Activated CD4-positive, alpha-beta memory T cell treated with anti-CD3 and anti-CD28 coated beads for 36 hours (primary cell): Measurements from ENCODE around the gene RNPEPL1. TPM values are rescaled to one million over a fixed set of nuclear protein-coding genes. Genes with fewer than 3 reads are reported as not detected.
A peak's percentile ranks its signal among the peaks of the same experiment; 100 is the strongest.

Experiments used
- CTCF ChIA-PET: fragments of 350-600 bp; sonication (Branson Sonifier 250); formaldehyde crosslinking; loops from one replicate; lab custom pipeline; 2021; ENCODE audit warnings: antibody characterized with exemption, inconsistent platforms; lab: Charles Lee
- POLR2A ChIA-PET: fragments of 350-600 bp; sonication (Branson Sonifier 250); formaldehyde crosslinking; loops from one replicate; lab custom pipeline; 2021; ENCODE audit warnings: antibody characterized with exemption; lab: Charles Lee
- DNase-seq: peaks from one replicate; pipeline ENCODE4 v3.0.0-alpha.2; 2020
- H3K27ac Mint-ChIP-seq: one replicate; pipeline ENCODE4 v1.8.0; 2021; ENCODE audit warnings: mixed read lengths
- H3K27me3 Mint-ChIP-seq: one replicate; pipeline ENCODE4 v1.8.0; 2021; ENCODE audit warnings: mixed read lengths
- H3K36me3 Mint-ChIP-seq: one replicate; pipeline ENCODE4 v1.8.0; 2021; ENCODE audit warnings: mixed read lengths
- H3K4me1 Mint-ChIP-seq: one replicate; pipeline ENCODE4 v1.8.0; 2021; ENCODE audit warnings: low read depth, mixed read lengths
- H3K4me3 Mint-ChIP-seq: one replicate; pipeline ENCODE4 v1.8.0; 2021; ENCODE audit warnings: mild to moderate bottlenecking, mixed read lengths
- H3K9me3 Mint-ChIP-seq: one replicate; pipeline ENCODE4 v1.8.0; 2021; ENCODE audit warnings: mixed read lengths
- intact Hi-C: fragments of 100-400 bp; cut with micrococcal nuclease; formaldehyde crosslinking; loops from one replicate; pipeline ENCODE4 v1.15.1; 2023
- total RNA-seq, 2 experiments: library from RNA; stranded (reverse); gene quantifications; one replicate each; pipeline ENCODE4 v1.2.3, GENCODE V29; 2021

The RNPEPL1 gene
- total RNA-seq, 2 experiments from 2014 or later: 55.2 to 56.0 TPM

DNA sequence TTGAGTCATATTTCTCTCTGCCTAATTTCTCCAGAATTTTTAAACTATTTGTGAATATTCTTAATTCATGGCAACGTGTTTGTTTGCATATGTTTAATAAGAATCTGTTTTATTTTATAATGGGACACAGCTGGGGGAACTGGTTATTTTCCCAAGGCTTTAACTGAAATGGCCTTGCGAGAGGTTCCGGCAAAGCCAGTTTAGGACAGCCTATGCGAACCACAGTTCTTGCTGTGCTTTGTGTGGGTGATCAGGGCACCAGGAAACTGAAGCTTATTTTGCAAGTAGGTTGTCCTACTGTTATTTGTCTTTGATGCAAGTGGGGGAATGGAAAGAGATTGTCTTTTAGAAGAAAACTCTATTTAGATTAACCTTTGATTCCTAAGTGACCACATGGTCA is 17.0 kb upstream of the RNPEPL1 start:
- intact Hi-C loops: no loop called here
- DNase-seq: no peak
- ChIA-PET CTCF (interaction anchor here (1.3 to 1.5 kb wide), 2 partner anchors 14 to 37 kb away, joined by 5 to 7 read pairs; no protein-coding TSS in a partner anchor), POLR2A (no interaction called here)
- peaks cover 32% of the 10 kb centered on the region for H3K36me3 Mint-ChIP-seq
- no peak overlapping the region for H3K27ac Mint-ChIP-seq
- no peak overlapping the region for H3K4me3 Mint-ChIP-seq
- H3K9me3 Mint-ChIP-seq: peaks cover 12% of the 10 kb centered on the region
- H3K27me3 Mint-ChIP-seq: no peaks in the 10 kb centered on the region
- H3K4me1 Mint-ChIP-seq: peaks cover under 1% of the 10 kb centered on the region

DNA sequence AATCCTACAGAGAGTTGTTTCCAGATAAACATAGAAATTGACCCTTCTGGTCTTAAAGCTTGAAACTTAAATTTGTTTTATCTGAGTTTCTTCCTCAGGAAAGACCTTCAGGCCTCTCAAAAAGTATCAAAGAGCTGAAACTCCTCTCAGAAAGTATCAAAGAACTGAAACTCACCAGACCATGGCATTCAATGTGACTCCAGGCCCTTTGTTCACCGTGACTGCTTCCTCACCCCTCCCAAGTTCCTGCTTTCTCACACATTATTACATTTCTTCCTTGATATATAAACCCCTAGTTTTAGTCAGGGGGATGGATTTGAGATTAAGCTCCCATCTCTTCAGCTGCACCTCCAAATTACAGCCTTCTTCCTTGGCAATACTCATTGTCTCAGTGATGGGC is 16.5 kb upstream of the RNPEPL1 start:
- H3K9me3 Mint-ChIP-seq: peaks cover 12% of the 10 kb centered on the region
- peaks cover 32% of the 10 kb centered on the region for H3K36me3 Mint-ChIP-seq
- H3K27ac Mint-ChIP-seq: no peak overlapping the region
- no peaks in the 10 kb centered on the region for H3K27me3 Mint-ChIP-seq
- peaks cover 6% of the 10 kb centered on the region for H3K4me1 Mint-ChIP-seq
- no peak for DNase-seq
- ChIA-PET POLR2A (no interaction called here), CTCF (interaction anchor here (1.3 to 1.5 kb wide), 2 partner anchors 13 to 38 kb away, joined by 5 to 7 read pairs; no protein-coding TSS in a partner anchor)
- no peak overlapping the region for H3K4me3 Mint-ChIP-seq
- intact Hi-C loops: no loop called here

- DNase-seq: no peak
- POLR2A ChIA-PET: no interaction called here
- Mint-ChIP-seq H3K4me1 (peaks cover 23% of the 10 kb centered on the region), H3K27ac (no peak overlapping the region), H3K36me3 (peaks cover 33% of the 10 kb centered on the region), H3K27me3 (no peaks in the 10 kb centered on the region), H3K4me3 (no peak overlapping the region), H3K9me3 (peaks cover 12% of the 10 kb centered on the region)
- CTCF ChIA-PET: interaction anchor here (0.7 to 1.8 kb wide), 5 partner anchors 11 to 40 kb away, joined by 3 to 7 read pairs (median 3); partner anchors contain the start of gene CAPN10
- intact Hi-C loops: no loop called here
These were observed 14.3 kb upstream of the RNPEPL1 start for GRCh38 chr2:240553956-240554480.

DNA sequence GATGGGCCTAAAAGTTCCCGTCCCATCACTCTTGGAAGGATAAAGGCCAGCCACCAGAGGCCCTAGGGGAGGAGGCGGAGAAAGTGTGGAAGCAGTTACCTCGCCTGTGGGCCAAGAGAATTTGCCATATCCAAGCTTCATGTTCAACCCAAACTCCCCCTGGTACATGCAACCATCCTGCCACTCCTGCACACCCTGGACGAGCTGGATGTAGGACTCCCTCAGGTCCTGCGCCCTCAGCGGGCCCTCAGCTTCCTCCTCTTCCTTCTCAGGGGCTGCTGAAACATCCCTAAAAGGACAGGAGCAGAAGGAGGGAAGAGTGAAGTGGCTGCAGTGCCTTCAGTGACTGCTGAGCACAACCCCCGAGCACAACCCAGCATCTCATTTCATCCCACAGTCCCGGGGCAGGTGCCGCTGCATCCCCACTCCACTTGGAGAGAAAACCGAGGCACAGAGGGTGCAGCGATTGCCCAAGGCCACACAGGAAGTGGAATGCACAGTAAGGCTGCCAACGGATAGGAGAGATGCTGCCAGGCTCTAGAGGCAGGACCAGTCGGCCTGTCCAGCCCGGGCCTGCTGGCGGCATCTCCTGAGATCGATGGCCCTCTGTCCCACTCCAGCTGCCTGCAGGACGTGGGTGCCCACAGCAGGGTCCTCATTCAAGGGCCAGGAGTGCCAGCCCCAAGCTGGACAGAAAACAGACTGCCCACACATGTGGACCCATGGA is 13.4 kb upstream of the RNPEPL1 start:
- ChIA-PET POLR2A (no interaction called here), CTCF (interaction anchor here (1.2 to 3.5 kb wide), 4 partner anchors 10 to 41 kb away, joined by 3 to 8 read pairs (median 3); partner anchors contain the start of gene CAPN10)
- Mint-ChIP-seq H3K9me3 (peaks cover 12% of the 10 kb centered on the region), H3K27me3 (no peaks in the 10 kb centered on the region), H3K4me1 (peaks cover 32% of the 10 kb centered on the region), H3K27ac (no peak overlapping the region), H3K4me3 (no peak overlapping the region), H3K36me3 (peaks cover 34% of the 10 kb centered on the region)
- intact Hi-C loops: no loop called here
- DNase-seq: no peak

GRCh38 chr2:240555541-240556250 is 12.6 kb upstream of the RNPEPL1 start:
- H3K36me3 Mint-ChIP-seq: peaks cover 31% of the 10 kb centered on the region
- no peaks in the 10 kb centered on the region for H3K27me3 Mint-ChIP-seq
- H3K4me3 Mint-ChIP-seq: no peak overlapping the region
- CTCF ChIA-PET: interaction anchor here (1.5 to 3.5 kb wide), 3 partner anchors 11 to 42 kb away, joined by 3 to 10 read pairs (median 8); no protein-coding TSS in a partner anchor
- no peak overlapping the region for H3K27ac Mint-ChIP-seq
- POLR2A ChIA-PET: interaction anchor here (2.5 kb wide), 1 partner anchor 24 kb away, joined by 7 read pairs; no protein-coding TSS in a partner anchor
- peaks cover 33% of the 10 kb centered on the region for H3K4me1 Mint-ChIP-seq
- no peak for DNase-seq
- H3K9me3 Mint-ChIP-seq: peaks cover 10% of the 10 kb centered on the region
- intact Hi-C loops: no loop called here

GRCh38 chr2:240556553-240557100 is 11.7 kb upstream of the RNPEPL1 start:
- ChIA-PET POLR2A (interaction anchor here (1.7 to 2.5 kb wide), 2 partner anchors 12 to 23 kb away, joined by 3 to 7 read pairs; partner anchors contain the start of gene RNPEPL1), CTCF (interaction anchor here (0.7 to 3.5 kb wide), 8 partner anchors 10 to 148 kb away, joined by 3 to 13 read pairs (median 5); partner anchors contain the start of gene CAPN10)
- DNase-seq: peak; percentile 82
- Mint-ChIP-seq H3K9me3 (peaks cover 2% of the 10 kb centered on the region), H3K4me3 (no peak overlapping the region), H3K36me3 (peaks cover 25% of the 10 kb centered on the region), H3K27me3 (no peaks in the 10 kb centered on the region), H3K4me1 (peaks cover 37% of the 10 kb centered on the region), H3K27ac (no peak overlapping the region)
- intact Hi-C loops: no loop called here

GRCh38 chr2:240557101-240557751 is 11.1 kb upstream of the RNPEPL1 start:
- no peaks in the 10 kb centered on the region for H3K27me3 Mint-ChIP-seq
- no peak overlapping the region for H3K27ac Mint-ChIP-seq
- intact Hi-C loops: no loop called here
- no peak overlapping the region for H3K4me3 Mint-ChIP-seq
- H3K9me3 Mint-ChIP-seq: no peaks in the 10 kb centered on the region
- H3K36me3 Mint-ChIP-seq: peaks cover 21% of the 10 kb centered on the region
- H3K4me1 Mint-ChIP-seq: peaks cover 41% of the 10 kb centered on the region
- DNase-seq: no peak
- POLR2A ChIA-PET: interaction anchor here (1.7 to 2.5 kb wide), 2 partner anchors 11 to 23 kb away, joined by 3 to 7 read pairs; partner anchors contain the start of gene RNPEPL1
- CTCF ChIA-PET: interaction anchor here (0.7 to 3.5 kb wide), 8 partner anchors 9 to 147 kb away, joined by 3 to 13 read pairs (median 5); partner anchors contain the start of gene CAPN10

GRCh38 chr2:240557808-240558207 is 10.5 kb upstream of the RNPEPL1 start, which contains the start of gene ANKMY1:
ANKMY1 (minus strand) TSS chr2:240557988; CDS start chr2:240557335, 653 bp downstream.
- Mint-ChIP-seq H3K27me3 (no peaks in the 10 kb centered on the region), H3K4me3 (peak within 1 kb of the TSS; percentile 88), H3K4me1 (peaks cover 47% of the 10 kb centered on the region), H3K27ac (no peak within 1 kb of the TSS), H3K9me3 (no peaks in the 10 kb centered on the region), H3K36me3 (peaks cover 26% of the 10 kb centered on the region)
- POLR2A ChIA-PET: interaction anchor here (1.2 to 2.5 kb wide), 3 partner anchors 9 to 22 kb away, joined by 3 to 7 read pairs (median 4); partner anchors contain the start of gene RNPEPL1
- DNase-seq: peak; percentile 81
- CTCF ChIA-PET: interaction anchor here (1.4 to 3.5 kb wide), 6 partner anchors 9 to 147 kb away, joined by 3 to 13 read pairs (median 8); partner anchors contain the start of gene CAPN10
- intact Hi-C loops: loop anchor here (1.0 kb wide), 1 partner anchor 8 kb away; no protein-coding TSS in a partner anchor

DNA sequence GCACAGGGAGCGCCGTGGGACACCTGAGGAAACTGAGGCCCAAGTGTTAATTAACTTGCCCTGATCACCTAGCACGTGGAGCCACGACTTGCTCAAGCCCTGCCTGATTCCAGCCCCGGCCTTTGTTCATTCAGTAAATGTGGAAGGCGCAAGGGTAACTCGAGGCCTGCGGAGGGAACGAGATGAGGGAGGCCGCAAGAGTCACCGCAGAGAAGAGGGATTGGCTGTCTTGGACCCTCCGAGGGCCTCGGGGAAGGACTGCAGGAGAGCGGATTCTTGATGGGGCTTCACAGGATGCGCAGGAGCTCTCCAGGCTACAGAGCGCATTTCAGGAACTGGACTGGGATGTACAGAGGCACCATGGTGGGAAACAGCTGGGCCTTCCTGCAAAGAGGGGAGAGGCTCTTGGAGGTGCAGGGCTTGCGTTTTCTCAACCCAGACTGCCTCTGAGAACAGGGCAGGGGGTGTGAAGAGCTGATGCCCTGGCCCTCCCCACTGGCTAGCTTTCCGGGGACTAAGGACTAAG is 10.0 kb upstream of the RNPEPL1 start:
- Mint-ChIP-seq H3K4me1 (peaks cover 52% of the 10 kb centered on the region), H3K27me3 (no peaks in the 10 kb centered on the region), H3K27ac (no peak overlapping the region), H3K9me3 (no peaks in the 10 kb centered on the region), H3K36me3 (peaks cover 26% of the 10 kb centered on the region), H3K4me3 (peak overlapping the region; percentile 88)
- ChIA-PET POLR2A (interaction anchor here (0.6 to 2.5 kb wide), 5 partner anchors 8 to 93 kb away, joined by 3 to 7 read pairs (median 4); partner anchors contain the start of gene RNPEPL1), CTCF (interaction anchor here (2.3 to 3.5 kb wide), 2 partner anchors 21 to 44 kb away, joined by 8 to 13 read pairs; no protein-coding TSS in a partner anchor)
- no peak for DNase-seq
- intact Hi-C loops: loop anchor here (1.0 kb wide), 1 partner anchor 8 kb away; no protein-coding TSS in a partner anchor

GRCh38 chr2:240559286-240559685 is 9.0 kb upstream of the RNPEPL1 start:
- Mint-ChIP-seq H3K4me1 (peaks cover 62% of the 10 kb centered on the region), H3K9me3 (no peaks in the 10 kb centered on the region), H3K27ac (peak overlapping the region; percentile 84), H3K27me3 (no peaks in the 10 kb centered on the region), H3K36me3 (peaks cover 33% of the 10 kb centered on the region), H3K4me3 (peak overlapping the region; percentile 88)
- ChIA-PET CTCF (interaction anchor here (1.2 kb wide), 3 partner anchors 21 to 45 kb away, joined by 4 to 7 read pairs (median 4); partner anchors contain the start of gene CAPN10), POLR2A (interaction anchor here (1.2 to 1.3 kb wide), 2 partner anchors 28 to 45 kb away, joined by 4 to 5 read pairs; partner anchors contain the start of gene CAPN10)
- no peak for DNase-seq
- intact Hi-C loops: no loop called here
